Stimulated activated naive CD4-positive, alpha-beta T cell treated with Interleukin-2 at 50 U/mL for 16 hours (primary cell): ENCODE results near the gene PDE3A.
"Not testable (repeated sequence)": the region's sequence is repeated elsewhere in the genome, so short reads cannot be mapped to it uniquely, and the experiment has no call there.

Source experiments
- DNase-seq: peaks from one replicate; lab custom pipeline; 2025; lab: John Stamatoyannopoulos, UW

PDE3A gene

DNA sequence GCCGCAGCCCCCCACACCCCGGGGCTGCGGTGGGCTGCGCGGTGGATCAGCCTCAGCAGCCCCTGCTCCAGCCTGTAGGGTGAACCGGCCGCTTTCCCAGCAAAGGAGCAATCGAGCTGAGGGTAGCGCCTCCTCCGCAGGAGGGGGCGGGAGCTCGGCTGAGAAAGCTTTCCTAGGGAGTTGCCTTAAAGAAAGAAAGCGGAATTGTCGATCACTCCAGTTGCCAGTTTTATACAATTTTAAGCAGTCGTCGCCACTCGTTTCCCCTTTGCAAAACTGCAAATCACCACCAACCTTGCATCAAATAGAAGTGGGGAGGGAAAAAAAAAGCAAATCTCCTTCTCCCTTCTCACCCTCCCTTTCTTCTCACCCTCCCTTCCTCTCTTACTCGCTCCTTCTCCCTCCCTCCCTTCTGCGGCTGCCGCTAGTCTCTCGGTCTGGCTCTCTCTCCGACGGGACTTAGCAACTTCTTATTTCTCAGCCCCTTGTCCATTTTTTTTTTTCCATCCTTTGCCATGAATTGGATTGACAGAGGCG lies at the start of gene PDE3A:
Gene PDE3A, plus strand, starts transcription at position 424 of the 537 bp plus-strand sequence. CDS start 748 bp downstream, outside the sequence.
- DNase-seq, result no peak

DNA sequence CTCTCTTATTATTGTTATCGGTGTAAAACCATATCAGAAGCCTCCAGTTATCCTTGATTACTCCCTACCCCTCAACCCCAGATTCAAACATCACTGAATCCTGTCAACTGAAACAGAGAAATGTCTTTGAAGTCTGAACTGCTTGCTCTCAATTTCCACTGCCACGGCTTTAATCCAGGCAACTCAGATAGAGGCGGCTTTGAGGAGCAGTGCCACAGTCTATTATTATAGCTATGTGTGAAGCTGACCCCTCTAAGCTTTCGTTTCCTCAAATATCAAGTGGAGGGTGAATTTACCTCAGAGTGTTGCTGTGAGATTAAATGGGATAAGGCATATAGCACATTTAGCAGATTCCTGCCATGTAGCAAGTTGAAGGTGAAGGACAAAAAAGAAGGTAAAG lies 49.0 kb upstream of the PDE3A start:
- no peak for DNase-seq

DNA sequence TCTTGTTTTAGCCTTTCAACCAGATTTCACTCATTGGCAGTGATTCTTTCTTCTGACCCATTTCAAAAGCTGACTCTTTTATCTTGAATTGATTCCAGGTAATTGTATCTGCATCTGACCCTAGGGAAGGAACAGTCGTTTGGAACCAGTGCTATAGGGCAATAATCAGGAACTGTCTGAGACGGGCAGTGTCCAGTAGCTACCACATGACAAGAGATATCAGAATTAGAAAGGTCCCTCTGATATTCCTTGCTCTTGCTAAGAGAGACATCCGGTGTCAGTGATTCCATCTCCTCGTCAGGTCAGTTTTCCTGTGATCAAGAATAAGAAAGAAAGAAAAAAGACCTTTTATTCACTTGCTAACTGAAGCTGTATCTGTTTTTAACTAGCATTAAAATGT lies 47.8 kb upstream of the PDE3A start:
- DNase-seq, result no peak

DNA sequence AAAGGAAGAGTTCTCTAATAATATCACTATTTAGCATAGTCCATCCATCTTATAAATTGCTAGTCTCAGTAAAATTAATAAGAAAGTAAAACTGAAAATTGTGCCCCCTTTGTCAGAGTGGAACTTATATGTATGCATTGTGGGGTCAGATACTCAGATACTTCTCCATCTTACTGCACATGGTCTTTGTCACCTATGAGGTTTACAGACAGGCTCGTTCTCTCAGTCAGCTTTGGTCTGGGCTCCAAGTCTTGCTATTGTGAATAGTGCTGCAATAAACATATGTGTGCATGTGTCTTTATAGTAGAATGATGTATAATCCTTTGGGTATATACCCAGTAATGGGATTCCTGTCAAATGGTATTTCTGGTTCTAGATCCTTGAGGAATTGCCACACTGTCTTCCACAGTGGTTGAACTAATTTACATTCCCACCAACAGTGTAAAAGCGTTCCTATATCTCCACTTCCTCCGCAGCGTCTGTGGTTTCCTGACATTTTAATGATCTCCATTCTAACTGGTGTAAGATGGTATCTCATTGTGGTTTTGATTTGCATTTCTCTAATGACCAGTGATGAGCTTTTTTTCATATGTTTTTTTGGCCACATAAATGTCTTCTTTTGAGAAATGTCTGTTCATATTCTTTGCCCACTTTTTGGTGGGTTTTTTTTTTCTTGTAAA lies 37.4 kb upstream of the PDE3A start:
- DNase-seq, result not testable (repeated sequence)

DNA sequence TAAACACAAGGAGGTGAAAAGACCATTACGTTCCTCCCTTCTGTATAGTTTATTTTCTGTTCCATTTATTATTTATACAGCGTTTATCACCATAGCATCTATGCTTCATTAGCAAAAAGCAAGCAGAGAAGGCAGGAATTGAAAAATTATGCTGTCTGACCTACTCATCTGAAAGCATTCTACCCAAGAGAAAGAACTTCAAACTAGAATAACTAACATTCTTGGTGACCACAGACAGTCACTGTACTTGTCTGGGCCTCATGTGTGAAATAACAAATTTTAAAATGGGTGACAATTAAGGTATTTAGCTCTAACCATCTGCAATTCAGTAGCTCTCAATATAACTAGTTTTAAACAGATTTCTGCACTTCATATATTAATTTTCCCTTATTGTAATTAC lies 29.3 kb upstream of the PDE3A start:
- DNase-seq, result no peak

DNA sequence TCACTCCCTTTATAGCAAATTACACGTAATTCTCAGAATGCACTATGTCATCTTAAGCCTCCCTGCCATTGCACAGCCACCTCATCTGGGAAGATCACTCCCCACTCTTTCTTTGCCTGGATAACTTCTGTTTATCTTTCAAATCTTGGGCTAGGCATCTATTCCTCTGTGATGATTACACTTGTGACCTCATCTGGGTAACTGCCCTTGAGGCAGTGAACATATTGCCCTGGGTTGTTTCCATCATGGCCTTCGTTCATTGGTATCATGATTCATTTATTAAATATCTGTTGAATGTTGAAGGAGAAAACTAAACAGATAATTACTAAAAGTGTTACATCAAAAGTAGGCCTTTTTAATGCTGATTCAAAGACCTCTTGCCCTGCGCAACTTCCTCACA lies 26.2 kb upstream of the PDE3A start:
- no peak for DNase-seq

DNA sequence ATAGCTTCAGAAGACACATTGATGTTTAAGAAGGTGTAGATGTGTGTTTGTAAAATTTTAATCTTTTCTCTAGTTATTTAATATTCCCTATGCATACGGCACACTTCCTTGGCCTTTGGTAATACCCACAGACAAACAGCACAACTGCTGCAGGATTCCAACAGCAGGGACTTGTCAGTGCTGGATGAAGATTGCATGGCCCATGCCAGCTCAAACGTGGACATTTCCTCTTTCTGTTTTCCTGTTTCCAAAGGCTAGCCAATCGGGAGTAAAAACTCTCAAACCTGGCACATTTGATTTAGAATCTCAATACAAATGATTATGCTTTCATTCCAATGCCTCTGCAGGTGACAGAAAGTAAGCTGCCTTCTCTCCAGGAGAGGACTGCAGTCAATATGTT lies 22.5 kb upstream of the PDE3A start:
- no peak for DNase-seq

DNA sequence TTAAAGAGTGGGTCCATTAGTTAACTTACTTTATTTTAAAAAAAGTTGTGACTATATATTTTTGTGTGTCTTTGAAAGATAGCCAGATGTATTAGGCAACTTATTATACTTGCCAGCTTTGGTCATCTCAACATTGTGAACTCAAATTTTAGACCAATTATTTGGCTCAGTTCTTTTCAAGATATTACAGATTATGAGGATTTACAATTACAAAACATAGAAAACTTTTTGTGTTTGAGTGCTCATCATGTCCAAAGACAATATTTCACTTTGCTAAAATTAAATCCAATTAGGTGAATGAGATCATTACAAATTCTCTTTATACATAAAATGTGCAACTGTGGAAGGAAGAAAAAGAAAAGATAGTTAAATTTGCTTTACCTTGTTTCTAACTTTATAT lies 18.3 kb upstream of the PDE3A start:
- no peak for DNase-seq

DNA sequence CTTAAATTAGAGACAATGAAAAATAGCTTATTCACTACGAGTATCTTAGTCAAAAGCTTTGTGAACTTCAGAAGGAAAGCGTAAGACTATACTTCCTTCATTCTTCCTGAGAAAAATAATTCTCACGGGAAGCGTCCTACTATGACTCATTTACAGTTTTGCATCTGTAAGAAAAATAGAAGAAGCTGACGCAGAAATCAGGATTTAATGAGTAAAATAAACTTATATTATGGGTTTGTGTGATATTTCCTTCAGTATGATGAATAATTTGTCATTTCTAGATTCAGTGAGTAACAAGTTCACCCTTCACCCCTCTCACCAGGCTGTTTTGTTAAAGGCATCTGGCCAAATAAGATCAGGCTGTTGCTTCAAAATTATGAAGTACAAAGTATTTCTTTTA lies 17.8 kb upstream of the PDE3A start:
- DNase-seq, result no peak

DNA sequence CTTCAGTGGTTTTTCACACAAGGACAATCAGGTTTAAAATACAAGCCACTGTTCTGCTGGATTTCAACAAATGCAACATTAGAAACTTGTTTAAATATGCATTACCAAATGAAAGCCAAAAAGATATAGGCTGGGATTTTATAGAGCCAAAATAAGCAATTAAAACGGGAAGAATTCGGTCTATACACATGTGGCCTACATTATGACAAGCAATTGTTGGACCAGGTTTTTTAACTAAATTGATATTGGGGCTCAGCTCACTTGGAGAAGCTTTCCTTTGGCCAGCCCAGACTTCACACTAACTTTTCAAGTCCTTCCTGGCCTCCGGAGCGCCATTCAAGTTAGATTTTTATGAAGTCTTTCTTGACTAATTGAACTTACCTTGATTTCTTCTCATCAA lies 16.9 kb upstream of the PDE3A start:
- DNase-seq, result no peak

DNA sequence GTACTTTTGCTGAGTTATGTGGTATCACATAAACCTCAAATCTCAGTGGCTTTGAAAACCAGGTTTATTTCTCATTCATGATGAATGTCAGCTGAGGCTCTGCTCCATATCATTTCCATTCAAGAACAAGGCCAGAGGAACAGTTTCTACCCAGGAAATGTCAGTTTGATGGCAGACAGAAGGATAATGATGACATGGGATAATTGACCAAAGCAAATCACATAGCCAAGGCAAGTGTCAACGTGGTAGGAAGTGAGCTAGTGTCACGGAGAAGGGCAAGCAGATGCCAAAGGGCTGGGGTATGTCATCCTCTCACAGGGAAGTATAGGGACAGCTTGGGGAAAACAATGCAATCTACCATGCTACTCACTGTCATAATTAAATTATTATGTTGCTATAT lies 12.3 kb upstream of the PDE3A start:
- DNase-seq, result no peak

DNA sequence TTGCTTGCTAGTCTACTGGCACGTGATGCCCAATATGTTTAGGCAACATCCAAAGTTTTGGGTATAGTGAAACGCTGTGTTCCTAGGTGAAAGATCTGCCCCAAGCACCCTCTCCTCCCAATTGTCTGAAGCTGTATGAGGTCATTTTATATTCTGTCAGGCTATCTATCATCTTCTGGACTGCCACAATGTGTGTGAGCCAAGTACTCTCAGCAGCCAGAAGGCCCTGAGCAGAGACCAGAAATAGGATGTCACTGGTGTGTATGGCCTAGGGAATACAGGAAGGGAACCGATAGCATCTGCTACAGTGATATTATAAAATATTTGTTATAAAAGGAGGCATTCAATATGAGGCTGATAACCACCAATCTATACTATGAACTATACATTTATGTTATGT lies 7.9 kb upstream of the PDE3A start:
- no peak for DNase-seq

DNA sequence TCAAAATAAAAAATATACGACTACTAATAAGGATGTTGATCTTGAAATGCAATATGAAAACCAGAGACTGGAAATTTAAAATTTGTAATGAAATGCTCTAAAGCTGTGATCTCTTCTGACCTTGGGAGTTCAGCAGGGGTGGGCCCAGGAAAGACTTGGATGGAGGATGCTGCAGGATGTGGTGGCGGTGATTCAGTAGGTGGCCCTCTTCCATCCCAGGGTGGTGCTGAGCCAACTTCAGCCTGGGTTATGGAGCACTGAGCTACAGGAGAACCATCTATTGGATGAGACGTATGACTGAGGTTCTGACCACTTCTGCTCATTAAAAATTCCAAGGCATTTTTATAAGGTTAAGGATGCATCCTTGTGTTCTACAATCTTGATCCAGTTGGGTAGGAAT lies 6.9 kb upstream of the PDE3A start:
- no peak for DNase-seq

DNA sequence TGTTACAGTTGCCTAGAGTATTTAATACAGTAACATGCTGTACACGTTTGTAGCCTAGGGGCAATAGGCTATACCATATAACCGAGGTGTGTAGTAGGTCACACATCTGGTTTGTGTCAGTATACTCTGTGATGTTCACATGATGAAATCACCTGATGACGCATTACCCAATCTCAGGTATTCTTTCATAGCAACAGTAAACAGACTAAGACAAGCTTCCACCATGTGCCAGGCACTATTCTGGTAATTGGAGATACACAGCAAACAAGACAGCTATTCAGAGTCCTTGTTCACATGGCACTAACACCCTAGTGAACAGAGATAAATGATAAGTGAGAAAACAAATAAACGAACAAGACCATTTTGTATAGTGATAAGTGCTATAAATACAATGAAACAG lies 3.8 kb upstream of the PDE3A start:
- no peak for DNase-seq

DNA sequence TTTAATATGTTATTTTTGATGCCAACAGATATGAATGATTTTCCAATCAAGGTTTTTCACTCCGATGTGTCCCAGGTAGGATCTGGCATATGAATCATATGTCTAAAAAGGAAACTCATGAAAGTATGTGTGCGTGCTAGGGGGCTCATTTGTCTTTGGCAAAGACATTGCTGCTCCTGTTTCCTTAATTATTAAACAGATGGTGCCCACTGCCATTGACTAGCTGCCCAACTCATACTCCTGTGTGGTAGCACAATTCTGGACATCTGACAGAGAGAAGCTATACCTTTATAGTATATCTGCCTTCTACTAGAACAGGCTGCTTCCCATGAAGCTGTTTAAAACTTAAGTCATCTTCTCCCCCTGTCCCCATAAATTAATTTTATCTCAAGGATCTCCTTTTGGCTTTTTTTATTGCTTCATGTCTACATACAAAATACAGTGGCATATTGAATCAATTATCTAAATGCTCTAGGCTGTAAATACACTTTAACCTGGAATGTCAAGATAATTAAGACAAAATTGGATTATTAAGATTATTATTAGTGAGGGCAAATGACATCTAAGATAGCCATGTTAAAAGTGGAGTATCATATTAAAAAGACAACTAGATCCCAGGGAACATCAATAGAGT lies 1.4 kb upstream of the PDE3A start:
- DNase-seq, result no peak

DNA sequence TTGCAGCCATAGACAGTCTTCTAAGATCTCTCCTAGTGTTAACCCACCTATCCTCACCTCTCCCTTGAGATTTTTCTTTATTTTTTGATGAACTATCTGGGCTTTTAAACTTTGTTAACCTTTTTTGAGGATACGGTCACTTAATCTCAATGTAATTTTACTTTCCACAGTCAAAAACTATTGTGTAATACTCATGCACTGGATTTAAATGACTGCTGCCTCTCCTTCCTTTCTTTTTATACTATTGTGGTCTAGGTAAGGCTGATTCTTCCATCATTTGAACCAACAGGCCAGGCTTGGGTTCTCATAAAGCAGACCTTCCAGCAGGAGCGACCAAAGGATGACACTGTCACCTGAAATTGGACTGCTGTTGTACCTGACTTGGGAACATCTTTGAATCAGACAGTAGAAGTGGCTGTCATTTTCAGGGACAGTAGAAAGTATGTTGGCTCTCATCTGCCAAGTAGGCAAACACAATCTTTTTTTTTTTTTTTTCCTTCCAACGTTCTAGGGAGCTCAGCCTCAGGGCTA lies 689 bp upstream of the PDE3A start:
- no peak for DNase-seq

DNA sequence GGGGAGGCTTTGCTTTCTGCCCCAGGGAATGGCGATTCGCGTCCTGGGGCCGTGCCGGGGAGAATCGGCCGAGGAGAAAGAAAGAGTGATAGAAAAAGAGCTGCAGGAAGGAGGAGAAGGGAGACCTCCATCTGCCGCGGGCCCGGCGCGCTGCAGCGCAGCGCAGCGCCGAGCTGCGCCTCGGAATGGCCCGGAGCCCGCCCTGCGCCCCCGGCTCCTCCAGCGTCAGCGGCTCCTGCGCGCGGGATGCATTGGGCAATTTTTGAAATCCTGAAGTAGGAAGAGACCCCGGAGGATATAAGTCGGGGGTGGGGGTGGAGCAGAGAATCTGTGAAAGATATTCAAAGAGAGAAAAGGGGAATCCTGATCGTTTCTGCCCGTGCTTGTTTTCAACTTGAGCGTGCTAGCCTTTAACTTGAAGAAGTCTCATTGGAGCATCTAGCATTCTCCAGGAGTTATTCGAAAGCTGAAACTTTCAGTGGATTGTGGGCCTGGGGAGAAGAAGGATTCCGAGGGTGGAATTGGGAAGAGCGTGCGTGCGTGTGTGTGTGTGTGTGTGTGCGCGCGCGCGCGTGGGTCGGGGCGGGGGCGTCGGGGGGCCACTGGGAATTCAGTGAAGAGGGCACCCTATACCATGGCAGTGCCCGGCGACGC lies 441 bp downstream of the PDE3A start:
- DNase-seq, result no peak

DNA sequence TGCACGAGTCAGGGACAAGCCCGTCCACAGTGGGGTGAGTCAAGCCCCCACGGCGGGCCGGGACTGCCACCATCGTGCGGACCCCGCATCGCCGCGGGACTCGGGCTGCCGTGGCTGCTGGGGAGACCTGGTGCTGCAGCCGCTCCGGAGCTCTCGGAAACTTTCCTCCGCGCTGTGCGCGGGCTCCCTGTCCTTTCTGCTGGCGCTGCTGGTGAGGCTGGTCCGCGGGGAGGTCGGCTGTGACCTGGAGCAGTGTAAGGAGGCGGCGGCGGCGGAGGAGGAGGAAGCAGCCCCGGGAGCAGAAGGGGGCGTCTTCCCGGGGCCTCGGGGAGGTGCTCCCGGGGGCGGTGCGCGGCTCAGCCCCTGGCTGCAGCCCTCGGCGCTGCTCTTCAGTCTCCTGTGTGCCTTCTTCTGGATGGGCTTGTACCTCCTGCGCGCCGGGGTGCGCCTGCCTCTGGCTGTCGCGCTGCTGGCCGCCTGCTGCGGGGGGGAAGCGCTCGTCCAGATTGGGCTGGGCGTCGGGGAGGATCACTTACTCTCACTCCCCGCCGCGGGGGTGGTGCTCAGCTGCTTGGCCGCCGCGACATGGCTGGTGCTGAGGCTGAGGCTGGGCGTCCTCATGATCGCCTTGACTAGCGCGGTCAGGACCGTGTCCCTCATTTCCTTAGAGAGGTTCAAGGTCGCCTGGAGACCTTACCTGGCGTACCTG lies 1.1 kb downstream of the PDE3A start:
- DNase-seq, result no peak

DNA sequence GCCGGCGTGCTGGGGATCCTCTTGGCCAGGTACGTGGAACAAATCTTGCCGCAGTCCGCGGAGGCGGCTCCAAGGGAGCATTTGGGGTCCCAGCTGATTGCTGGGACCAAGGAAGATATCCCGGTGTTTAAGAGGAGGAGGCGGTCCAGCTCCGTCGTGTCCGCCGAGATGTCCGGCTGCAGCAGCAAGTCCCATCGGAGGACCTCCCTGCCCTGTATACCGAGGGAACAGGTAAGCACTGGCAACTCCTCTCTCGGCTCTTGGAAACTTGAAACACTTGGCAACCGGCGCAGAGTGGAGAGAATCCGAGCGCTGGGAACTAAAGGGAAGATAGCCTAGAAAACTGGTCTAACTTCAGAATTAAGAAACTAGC lies 1.7 kb downstream of the PDE3A start:
- DNase-seq, result no peak

DNA sequence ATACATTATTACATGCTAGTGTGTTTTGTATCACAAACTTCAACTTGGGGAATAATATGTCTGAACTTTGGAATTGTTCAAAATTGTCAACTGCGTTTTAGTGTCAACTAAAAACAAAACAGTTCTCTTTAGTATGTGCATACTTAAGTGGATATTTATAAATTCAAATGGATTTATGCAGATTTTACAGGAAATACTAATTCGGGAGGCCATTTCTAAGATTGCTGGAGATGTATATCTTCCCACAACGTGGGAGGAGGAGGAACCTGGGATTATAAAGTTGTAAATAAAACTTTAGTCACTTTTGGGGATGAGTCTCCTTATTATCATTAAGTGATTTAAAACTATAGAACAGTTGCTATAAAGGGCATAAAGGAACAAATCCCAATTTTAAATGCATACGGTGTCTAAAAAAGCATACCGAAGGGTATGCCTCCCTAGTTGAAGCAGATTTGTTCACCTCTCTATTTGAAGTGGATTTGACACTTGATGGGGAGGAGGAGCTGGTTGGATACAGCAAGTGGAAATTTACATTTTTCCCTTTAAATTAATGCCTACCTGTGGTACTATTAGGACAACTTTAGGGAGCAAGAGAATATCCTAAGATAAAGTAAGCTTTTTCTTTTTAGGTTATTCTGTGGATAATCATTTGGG lies 2.7 kb downstream of the PDE3A start:
- DNase-seq, result no peak

DNA sequence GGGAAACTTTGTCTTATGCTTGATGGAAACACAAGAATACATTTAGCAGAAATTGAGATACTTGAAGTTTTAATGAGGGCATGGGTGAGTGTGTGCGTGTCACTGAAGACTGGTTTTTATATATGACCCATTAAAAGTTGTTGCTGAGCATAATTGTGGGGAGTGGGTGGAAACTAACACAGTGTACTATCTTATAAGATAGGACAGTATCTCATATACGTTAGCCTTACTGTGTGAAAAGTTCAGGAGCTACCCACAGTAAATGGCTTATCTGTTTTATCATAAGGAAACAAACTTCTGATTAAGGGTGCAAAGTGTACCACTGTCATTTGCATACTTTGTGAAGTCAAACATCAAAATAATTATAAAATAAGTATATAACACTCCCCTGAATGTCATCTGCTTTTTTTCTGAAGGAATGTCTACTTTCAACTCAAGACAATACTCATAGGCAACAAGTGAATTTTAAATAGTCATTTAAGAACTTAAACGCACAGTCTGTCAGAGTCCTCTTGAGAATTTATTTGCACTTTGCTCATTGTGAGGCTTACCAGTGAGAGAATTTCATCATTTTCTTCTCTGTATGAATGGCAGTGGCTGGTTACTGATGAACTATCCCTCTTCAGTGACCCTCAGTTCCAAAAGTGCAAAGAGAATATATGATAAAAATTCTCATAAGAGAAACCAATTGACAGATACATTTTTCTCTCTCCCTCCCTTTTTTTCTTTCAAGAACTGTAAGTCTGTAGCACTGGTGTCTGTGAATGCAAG lies 4.2 kb downstream of the PDE3A start:
- DNase-seq, result no peak
